GM21423 (cell line): ENCODE data around the gene PEPD.

ENCODE experiments used
- ATAC-seq: cut with Tn5 transposase; IDR thresholded peaks from one replicate; pipeline ENCODE4 v1.9.1; 2021; ENCODE audit warnings: mild to moderate bottlenecking, moderate library complexity; ENCODE audit not compliant: unreplicated experiment

Gene PEPD

GRCh38 chr19:33339016-33339984 is 182.3 kb downstream of the PEPD start:
- ATAC-seq, result no peak
